Loucy (cell line): ENCODE data around the gene ANOS1.

Experiments
- H2AFZ ChIP-seq: fragments of 200-600 bp; sonication (generic); 2 replicates; pipeline ENCODE4 v1.6.0; 2016; ENCODE audit warnings: antibody characterized with exemption, mild to moderate bottlenecking, low read length, moderate library complexity
- H3F3A ChIP-seq: fragments of 200-600 bp; 2 replicates; pipeline ENCODE4 v1.6.0; 2016; ENCODE audit warnings: antibody characterized with exemption, low read depth, mild to moderate bottlenecking
- H3K27me3 ChIP-seq: fragments of 200-600 bp; sonication (generic); 2 replicates; pipeline ENCODE4 v1.6.1; 2014; ENCODE audit warnings: low read length, mild to moderate bottlenecking; ENCODE audit not compliant: insufficient read depth, poor library complexity, severe bottlenecking
- H3K36me3 ChIP-seq: fragments of 200-600 bp; sonication (generic); 2 replicates; pipeline ENCODE4 v1.6.1; 2016; ENCODE audit warnings: low read length; ENCODE audit not compliant: insufficient read depth
- H3K4me1 ChIP-seq: fragments of 200-600 bp; sonication (generic); 2 replicates; pipeline ENCODE4 v1.5.1; 2014; ENCODE audit warnings: low read length, mild to moderate bottlenecking; ENCODE audit not compliant: insufficient read depth, poor library complexity, severe bottlenecking
- H3K4me2 ChIP-seq: fragments of 200-600 bp; sonication (generic); 2 replicates; pipeline ENCODE4 v1.6.0; 2014; ENCODE audit warnings: antibody characterized with exemption, low read length, low read depth, mild to moderate bottlenecking; ENCODE audit not compliant: poor library complexity, severe bottlenecking
- H3K4me3 ChIP-seq: fragments of 200-600 bp; sonication (generic); 2 replicates; pipeline ENCODE4 v1.5.1; 2014; ENCODE audit warnings: low read length, mild to moderate bottlenecking, mixed read lengths; ENCODE audit not compliant: poor library complexity, severe bottlenecking
- H3K79me2 ChIP-seq: fragments of 200-600 bp; sonication (generic); 2 replicates; pipeline ENCODE4 v1.6.1; 2014; ENCODE audit warnings: low read length; ENCODE audit not compliant: insufficient read depth
- H3K9ac ChIP-seq: fragments of 200-600 bp; sonication (generic); 2 replicates; pipeline ENCODE4 v1.6.0; 2014; ENCODE audit warnings: mild to moderate bottlenecking, low read depth, low read length, moderate library complexity; ENCODE audit not compliant: poor library complexity, severe bottlenecking
- H3K9me2 ChIP-seq: fragments of 200-600 bp; sonication (generic); replicated peaks from 2 replicates; pipeline ENCODE4 v1.6.1; 2016; ENCODE audit warnings: low read depth, low read length, mixed read lengths
- H3K9me3 ChIP-seq: fragments of 200-600 bp; sonication (generic); 2 replicates; pipeline ENCODE4 v1.6.1; 2014; ENCODE audit warnings: mild to moderate bottlenecking, antibody characterized with exemption, low read length, low read depth; ENCODE audit not compliant: insufficient read depth
- H4K20me1 ChIP-seq: fragments of 200-600 bp; sonication (generic); 2 replicates; pipeline ENCODE4 v1.6.0; 2014; ENCODE audit warnings: antibody characterized with exemption, low read length, mild to moderate bottlenecking; ENCODE audit not compliant: insufficient read depth, poor library complexity, severe bottlenecking
- CTCF ChIP-seq: fragments of 200-600 bp; sonication (generic); conservative IDR thresholded peaks from 2 replicates; pipeline ENCODE4 v1.5.1; 2014; ENCODE audit warnings: mild to moderate bottlenecking, antibody characterized with exemption, low read length
- EZH2phosphoT487 ChIP-seq: fragments of 200-600 bp; IDR thresholded peaks from 2 replicates; pipeline ENCODE4 v1.6.1; 2018; ENCODE audit warnings: antibody characterized with exemption, mild to moderate bottlenecking, moderate library complexity, borderline replicate concordance

ANOS1 gene

GRCh38 chrX:8627796-8628195, 104.1 kb downstream of the ANOS1 start:
- Histone ChIP-seq H3K9me3 (no peaks in the 10 kb centered on the region), H2AFZ (no peak overlapping the region), H3K4me2 (no peak overlapping the region), H4K20me1 (no peaks in the 10 kb centered on the region), H3K36me3 (no peaks in the 10 kb centered on the region), H3K9ac (no peak overlapping the region), H3K4me1 (no peaks in the 10 kb centered on the region), H3K4me3 (no peak overlapping the region), H3F3A (no peaks in the 10 kb centered on the region), H3K79me2 (no peaks in the 10 kb centered on the region), H3K9me2 (no peaks in the 10 kb centered on the region), H3K27me3 (no peaks in the 10 kb centered on the region)
- TF ChIP-seq CTCF (no peak), EZH2phosphoT487 (no peak)

GRCh38 chrX:8607326-8607725, 124.6 kb downstream of the ANOS1 start:
- Histone ChIP-seq H3K36me3 (no peaks in the 10 kb centered on the region), H2AFZ (no peak overlapping the region), H3K9me3 (no peaks in the 10 kb centered on the region), H3F3A (no peaks in the 10 kb centered on the region), H3K4me3 (no peak overlapping the region), H3K9me2 (no peaks in the 10 kb centered on the region), H4K20me1 (no peaks in the 10 kb centered on the region), H3K79me2 (no peaks in the 10 kb centered on the region), H3K4me2 (no peak overlapping the region), H3K4me1 (no peaks in the 10 kb centered on the region), H3K27me3 (no peaks in the 10 kb centered on the region), H3K9ac (no peak overlapping the region)
- no peak for TF ChIP-seq EZH2phosphoT487
- no peak for TF ChIP-seq CTCF

- Histone ChIP-seq H3K9me3 (no peaks in the 10 kb centered on the region), H3K9ac (no peak overlapping the region), H3K4me3 (no peak overlapping the region), H2AFZ (no peak overlapping the region), H3K79me2 (no peaks in the 10 kb centered on the region), H3K9me2 (no peaks in the 10 kb centered on the region), H3K4me1 (no peaks in the 10 kb centered on the region), H4K20me1 (no peaks in the 10 kb centered on the region), H3K27me3 (no peaks in the 10 kb centered on the region), H3K4me2 (no peak overlapping the region), H3F3A (no peaks in the 10 kb centered on the region), H3K36me3 (no peaks in the 10 kb centered on the region)
- TF ChIP-seq EZH2phosphoT487 (no peak), CTCF (no peak)
Measured at GRCh38 chrX:8604131-8604530, 127.8 kb downstream of the ANOS1 start.
